ENCODE measurements around the gene RAD51B.
A peak's percentile ranks its signal among the peaks of the same experiment; 100 is the strongest.
"Not testable (repeated sequence)": the region's sequence is repeated elsewhere in the genome, so short reads cannot be mapped to it uniquely, and the experiment has no call there.

Gene RAD51B

DNA sequence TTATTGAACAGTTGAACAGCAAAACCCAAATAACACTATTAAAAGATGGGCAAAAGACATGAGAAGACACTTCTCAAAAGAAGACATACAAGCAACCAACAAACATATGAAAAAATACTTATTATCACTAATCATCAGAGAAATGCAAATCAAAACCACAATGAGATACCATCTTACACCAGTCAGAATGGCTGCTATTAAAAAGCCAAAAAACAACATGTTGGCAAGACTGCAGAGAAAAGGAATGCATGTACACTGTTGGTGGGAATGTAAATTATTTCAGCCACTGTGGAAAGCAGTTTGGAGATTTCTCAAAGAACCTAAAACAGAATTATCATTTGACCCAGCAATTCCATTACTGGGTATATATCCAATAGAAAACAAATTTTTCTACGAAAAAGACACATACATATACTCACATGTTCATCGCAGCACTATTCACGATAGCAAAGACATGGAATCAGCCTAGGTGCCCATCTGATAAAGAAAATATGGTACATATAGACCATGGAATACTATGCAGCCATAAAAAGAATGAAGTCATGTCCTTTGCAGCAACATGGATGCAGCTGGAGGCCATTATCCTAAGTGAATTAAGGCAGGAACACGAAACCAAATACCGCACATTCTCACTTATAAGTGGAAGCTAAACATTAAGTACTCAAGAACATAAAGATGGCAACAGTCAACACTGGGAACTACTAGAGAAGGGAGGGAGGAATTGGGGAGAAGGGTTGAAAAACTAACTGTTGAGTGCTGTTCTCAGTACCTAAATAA lies 367.1 kb downstream of the RAD51B start:
- DNase-seq, result not testable (repeated sequence)

DNA sequence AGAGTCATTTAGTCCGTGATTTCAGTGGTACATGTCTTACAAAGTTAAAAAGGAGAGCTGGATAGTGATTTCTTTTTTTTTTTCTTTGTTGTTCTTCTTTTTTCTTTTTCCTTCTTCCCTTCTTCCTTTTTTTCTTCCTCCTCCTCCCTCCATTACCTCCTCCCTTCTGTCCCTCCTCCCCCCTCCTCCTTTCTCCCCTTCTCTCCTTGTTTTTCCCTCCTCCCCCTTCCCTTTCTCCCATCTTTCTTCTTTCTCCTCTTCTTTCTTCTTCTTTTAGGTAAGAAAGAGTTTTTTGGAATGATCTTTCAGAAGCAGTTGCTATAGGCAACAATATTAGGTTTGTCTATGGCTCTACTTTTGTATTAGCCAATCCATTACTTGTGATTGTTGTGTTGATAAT lies 368.6 kb downstream of the RAD51B start:
- DNase-seq, result no peak

DNA sequence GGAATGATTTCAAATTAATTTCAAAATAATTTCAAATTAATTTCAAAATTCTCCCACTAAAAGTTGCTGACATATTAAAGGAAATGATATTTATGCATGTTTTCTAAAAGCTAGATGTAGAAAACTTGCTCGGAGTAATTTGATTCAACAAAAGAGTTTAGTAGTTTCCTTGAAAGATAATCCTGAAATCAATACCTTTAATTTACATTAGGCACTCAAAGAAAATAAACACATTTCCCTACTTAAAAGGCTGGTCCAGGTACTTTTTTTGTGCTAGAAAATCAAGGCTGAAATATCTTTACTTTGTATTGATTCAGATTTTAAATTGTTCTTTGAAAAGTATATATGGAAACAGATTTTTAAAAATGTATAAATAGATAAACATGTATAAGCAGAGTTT lies 370.5 kb downstream of the RAD51B start:
- no peak for DNase-seq

- peak; percentile 14 for DNase-seq
Measured at GRCh38 chr14:68191567-68192321, 372.2 kb downstream of the RAD51B start.

- no peak for DNase-seq
Measured at GRCh38 chr14:68192935-68193334, 373.4 kb downstream of the RAD51B start.

GRCh38 chr14:68193970-68194681 lies 374.5 kb downstream of the RAD51B start:
- no peak for DNase-seq

- DNase-seq, result peak; percentile 70
Measured at GRCh38 chr14:68195126-68195525, 375.5 kb downstream of the RAD51B start.

GRCh38 chr14:68198713-68199495 lies 379.3 kb downstream of the RAD51B start:
- DNase-seq, result no peak

GRCh38 chr14:68199554-68200151 lies 380.1 kb downstream of the RAD51B start:
- no peak for DNase-seq

- no peak for DNase-seq
Measured at GRCh38 chr14:68203871-68204270, 384.3 kb downstream of the RAD51B start.

DNA sequence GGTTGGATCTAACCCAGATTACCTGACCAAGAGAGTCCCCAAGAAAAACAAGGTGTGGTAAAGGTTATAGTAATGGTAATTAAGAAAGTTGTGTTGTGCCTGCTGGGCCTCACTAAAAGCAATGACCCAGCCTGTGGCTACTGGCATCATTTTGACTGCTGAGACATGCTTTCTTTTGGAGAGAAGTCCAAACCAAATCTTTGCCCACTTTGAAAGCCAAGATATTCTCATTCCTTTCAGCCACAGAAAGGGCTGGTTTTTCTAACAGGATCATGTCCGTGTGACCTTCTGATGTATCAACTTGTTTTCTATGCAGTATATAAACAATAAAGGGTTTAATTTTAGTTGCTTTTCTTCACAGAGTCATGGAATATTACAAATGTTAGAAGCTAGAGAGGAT lies 388.6 kb downstream of the RAD51B start:
- no peak for DNase-seq

DNA sequence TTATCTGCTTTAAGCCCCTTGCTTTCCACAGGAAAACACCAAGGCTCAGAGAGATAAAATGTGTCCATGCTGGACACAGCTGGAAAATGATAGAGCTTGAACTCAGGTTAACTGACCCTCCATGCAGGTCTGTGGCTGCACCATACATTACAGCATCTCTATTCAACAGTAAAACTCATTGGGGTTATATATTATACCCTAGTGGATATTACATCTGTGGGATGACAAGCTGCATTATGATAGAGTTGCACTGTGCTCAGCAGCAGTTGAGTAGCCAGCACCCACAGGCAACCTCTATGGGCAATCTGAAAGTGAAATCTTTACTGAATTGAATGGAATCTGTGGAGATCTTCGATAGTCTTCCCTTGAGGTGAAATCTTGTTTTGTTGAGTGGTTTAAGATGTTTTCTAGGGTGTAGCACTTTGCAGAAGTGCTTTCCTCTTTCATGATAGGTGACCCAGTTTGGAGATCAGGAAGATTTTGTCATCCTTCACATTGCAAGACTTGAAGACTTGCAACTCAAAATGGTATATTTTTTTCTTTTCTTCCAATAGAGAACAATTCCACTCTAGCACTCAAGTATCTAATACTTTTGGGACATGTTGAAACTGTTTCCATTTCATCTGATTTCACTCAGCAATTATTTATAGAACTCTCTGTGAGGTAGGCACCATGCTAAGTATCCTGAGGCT lies 389.2 kb downstream of the RAD51B start:
- DNase-seq, result no peak

GRCh38 chr14:68210729-68211299 lies 391.2 kb downstream of the RAD51B start:
- DNase-seq, result no peak

DNA sequence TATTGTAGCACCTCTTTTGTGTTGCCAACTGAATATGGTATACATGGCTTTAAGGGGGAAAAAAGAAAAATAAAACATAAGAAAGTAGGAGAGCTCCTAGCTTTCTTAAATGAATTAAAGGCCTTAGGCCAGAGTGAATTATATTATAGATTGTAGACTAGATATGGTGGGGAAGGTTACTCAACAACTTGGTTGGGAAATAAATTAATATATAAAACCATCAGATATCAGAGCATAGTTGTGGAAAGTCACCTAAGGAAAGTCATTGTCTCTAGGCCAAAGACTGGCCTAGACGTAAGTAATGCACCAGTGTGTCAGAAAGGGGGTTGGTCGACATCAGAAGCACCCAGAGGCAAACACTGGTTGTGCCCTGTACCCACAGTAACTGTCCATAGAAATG lies 391.8 kb downstream of the RAD51B start:
- no peak for DNase-seq

DNA sequence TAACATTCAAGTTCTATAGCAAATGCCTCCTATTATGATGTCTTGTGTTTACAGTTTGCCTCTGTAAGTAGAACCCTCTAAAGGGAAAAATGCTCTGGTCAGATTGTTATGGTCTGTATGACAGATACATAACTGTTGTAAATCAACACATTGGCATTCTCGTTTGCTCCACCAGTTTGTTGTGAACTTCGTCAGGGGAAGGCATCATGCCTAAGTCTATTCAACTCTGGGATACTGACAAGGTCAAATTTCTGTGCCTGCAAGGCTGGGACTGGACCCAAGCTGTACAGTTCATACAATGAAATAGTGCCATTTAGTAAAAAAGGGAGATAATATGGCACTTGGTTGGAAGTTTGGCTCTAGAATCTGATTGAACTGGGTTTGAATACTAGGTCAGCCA lies 392.3 kb downstream of the RAD51B start:
- DNase-seq, result no peak

- DNase-seq, result no peak
Measured at GRCh38 chr14:68212361-68212760, 392.8 kb downstream of the RAD51B start.

GRCh38 chr14:68214431-68214830 lies 394.9 kb downstream of the RAD51B start:
- no peak for DNase-seq

GRCh38 chr14:68215629-68216028 lies 396.1 kb downstream of the RAD51B start:
- DNase-seq, result no peak

DNA sequence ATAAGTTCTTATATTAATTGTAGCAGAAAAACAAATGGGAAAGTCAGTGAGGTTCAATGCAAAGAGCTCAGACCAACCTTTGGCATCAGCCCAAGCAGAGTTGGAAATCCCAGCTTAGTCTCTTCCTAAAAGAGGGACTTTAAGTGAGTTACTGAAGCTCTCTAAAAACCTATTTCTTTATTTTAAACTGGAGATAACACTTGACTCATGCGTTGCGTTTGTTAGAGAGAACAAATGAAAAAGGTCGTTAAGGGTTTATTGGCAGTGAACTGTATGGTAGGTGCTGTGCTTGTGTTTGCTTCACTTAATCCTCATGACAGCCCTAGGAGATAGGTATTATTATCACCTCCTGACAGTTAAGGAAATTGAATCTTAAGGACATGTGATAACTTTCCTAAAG lies 396.5 kb downstream of the RAD51B start:
- DNase-seq, result no peak

- no peak for DNase-seq
Measured at GRCh38 chr14:68216957-68217356, 397.4 kb downstream of the RAD51B start.

- DNase-seq, result no peak
Measured at GRCh38 chr14:68217791-68218340, 398.3 kb downstream of the RAD51B start.
